HG02840 (cell line): Measurements from ENCODE around the gene RNASE1.
"Not testable (repeated sequence)": the region's sequence is repeated elsewhere in the genome, so short reads cannot be mapped to it uniquely, and the experiment has no call there.

Experiments
- ATAC-seq: cut with Tn5 transposase; IDR thresholded peaks from one replicate; pipeline ENCODE4 v1.9.1; 2021; ENCODE audit warnings: mild to moderate bottlenecking, moderate library complexity, moderate number of reproducible peaks; ENCODE audit not compliant: unreplicated experiment, low FRiP score

Gene RNASE1

GRCh38 chr14:20802341-20803084, at the start of gene RNASE1:
Gene RNASE1, minus strand, starts transcription at chr14:20802844. Its CDS starts 776 bp downstream, at chr14:20802068.
- no peak for ATAC-seq

- no peak for ATAC-seq
Observed at GRCh38 chr14:20848955-20849570, 46.4 kb upstream of the RNASE1 start.

- no peak for ATAC-seq
Observed at GRCh38 chr14:20848316-20848954, 45.8 kb upstream of the RNASE1 start.

- ATAC-seq: no peak
Observed at GRCh38 chr14:20846560-20846959, 43.9 kb upstream of the RNASE1 start.

GRCh38 chr14:20841096-20841495, 38.5 kb upstream of the RNASE1 start:
- ATAC-seq: no peak

GRCh38 chr14:20837831-20838230, 35.2 kb upstream of the RNASE1 start:
- ATAC-seq: no peak

GRCh38 chr14:20836668-20837338, 34.2 kb upstream of the RNASE1 start:
- no peak for ATAC-seq

- ATAC-seq: no peak
Observed at GRCh38 chr14:20834899-20835298, 32.3 kb upstream of the RNASE1 start.

- ATAC-seq: no peak
Observed at GRCh38 chr14:20830831-20831230, 28.2 kb upstream of the RNASE1 start.

GRCh38 chr14:20828024-20828694, 25.5 kb upstream of the RNASE1 start:
- ATAC-seq: not testable (repeated sequence)

GRCh38 chr14:20827326-20827725, 24.7 kb upstream of the RNASE1 start:
- no peak for ATAC-seq

GRCh38 chr14:20826666-20827065, 24.0 kb upstream of the RNASE1 start:
- not testable (repeated sequence) for ATAC-seq

GRCh38 chr14:20823859-20824258, 21.2 kb upstream of the RNASE1 start:
- no peak for ATAC-seq

- ATAC-seq: not testable (repeated sequence)
Observed at GRCh38 chr14:20821521-20822108, 19.0 kb upstream of the RNASE1 start.

- ATAC-seq: no peak
Observed at GRCh38 chr14:20820063-20820904, 17.6 kb upstream of the RNASE1 start.

GRCh38 chr14:20818861-20819260, 16.2 kb upstream of the RNASE1 start:
- ATAC-seq: no peak

- ATAC-seq: not testable (repeated sequence)
Observed at GRCh38 chr14:20815946-20816345, 13.3 kb upstream of the RNASE1 start.

GRCh38 chr14:20811986-20812975, 9.6 kb upstream of the RNASE1 start:
- no peak for ATAC-seq
